ENCODE measurements around the gene SV2C.
"Not testable (repeated sequence)": the region's sequence is repeated elsewhere in the genome, so short reads cannot be mapped to it uniquely, and the experiment has no call there.

The SV2C gene, protein sequence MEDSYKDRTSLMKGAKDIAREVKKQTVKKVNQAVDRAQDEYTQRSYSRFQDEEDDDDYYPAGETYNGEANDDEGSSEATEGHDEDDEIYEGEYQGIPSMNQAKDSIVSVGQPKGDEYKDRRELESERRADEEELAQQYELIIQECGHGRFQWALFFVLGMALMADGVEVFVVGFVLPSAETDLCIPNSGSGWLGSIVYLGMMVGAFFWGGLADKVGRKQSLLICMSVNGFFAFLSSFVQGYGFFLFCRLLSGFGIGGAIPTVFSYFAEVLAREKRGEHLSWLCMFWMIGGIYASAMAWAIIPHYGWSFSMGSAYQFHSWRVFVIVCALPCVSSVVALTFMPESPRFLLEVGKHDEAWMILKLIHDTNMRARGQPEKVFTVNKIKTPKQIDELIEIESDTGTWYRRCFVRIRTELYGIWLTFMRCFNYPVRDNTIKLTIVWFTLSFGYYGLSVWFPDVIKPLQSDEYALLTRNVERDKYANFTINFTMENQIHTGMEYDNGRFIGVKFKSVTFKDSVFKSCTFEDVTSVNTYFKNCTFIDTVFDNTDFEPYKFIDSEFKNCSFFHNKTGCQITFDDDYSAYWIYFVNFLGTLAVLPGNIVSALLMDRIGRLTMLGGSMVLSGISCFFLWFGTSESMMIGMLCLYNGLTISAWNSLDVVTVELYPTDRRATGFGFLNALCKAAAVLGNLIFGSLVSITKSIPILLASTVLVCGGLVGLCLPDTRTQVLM

DNA sequence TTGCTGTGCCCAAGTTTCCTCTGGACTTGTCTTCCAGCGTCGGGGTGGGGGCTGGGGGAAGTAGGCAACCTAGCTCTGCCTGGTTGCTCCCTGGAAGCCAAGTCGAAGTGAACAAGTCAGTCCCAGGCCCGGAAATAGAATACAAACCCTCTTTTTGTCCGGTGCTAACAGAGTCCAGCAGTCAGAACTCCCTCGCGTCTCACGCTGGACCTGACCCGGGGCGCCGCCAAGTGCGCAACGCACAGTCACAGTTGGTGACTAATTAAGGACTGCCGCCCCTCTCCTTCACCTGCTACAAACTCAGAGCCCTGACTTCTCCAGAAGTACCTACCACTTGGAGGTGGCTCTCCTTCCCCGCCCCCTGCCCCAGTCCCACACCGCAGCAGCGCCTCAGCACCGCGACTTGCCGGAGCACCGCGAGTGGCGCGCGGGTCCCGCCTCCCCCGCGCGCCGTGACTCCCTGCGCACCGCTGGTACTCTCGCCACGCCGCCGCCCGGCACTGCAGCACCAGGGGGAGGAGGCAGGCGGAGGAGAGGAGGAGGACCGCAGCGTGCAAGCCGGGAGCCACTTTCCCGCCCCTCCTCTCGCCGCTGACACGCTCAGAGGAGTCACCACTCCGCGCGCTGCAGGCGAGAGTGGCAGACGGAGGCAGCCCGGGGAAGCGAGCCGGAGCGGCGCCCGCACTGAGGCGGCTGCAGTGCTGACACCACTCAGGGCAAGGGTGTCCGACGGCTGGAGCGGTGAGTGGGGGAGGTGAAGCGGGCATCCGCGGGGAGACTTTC, at the start of gene SV2C:
Gene SV2C (plus strand): TSS at position 612 of the 783 bp plus-strand sequence. CDS start 48,368 bp downstream, outside the sequence.
- DNase-seq (ENCODE audit: low read depth in 2 of 2) = peak in 1 of 2 donors; percentile 14

DNA sequence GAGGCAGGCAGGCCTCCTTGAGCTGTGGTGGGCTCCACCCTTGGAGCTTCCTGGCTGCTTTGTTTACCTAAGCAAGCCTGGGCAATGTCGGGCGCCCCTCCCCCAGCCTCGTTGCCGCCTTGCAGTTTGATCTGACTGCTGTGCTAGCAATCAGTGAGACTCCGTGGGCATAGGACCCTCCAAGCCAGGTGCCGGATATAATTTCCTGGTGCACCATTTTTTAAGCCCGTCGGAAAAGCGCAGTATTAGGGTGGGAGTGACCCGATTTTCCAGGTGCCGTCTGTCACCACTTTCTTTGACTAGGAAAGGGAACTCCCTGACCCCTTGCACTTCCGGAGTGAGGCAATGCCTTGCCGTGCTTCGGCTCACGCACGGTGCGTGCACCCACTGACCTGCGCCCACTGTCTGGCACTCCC, 45.4 kb upstream of the SV2C start:
- DNase-seq (ENCODE audit: low read depth in 2 of 2) = not testable (repeated sequence)

DNA sequence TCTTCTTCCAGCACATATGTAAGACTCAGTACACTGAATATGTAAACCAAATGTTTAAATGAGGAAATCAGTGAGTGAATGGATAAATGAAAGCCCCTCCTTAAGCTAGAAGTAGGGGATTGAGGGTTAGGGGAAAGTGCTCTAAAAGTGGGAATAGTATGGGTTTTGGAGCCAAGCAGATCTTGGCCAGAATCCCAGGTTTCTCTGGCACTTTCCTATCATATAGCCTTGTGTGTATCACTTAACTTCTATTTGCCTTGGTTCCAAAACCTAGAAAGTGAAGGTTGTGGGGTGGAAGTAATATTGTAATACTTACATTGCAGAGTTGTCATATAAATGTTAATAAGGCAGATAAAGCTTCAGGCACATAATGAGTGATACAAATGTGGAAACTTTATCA, 45.0 kb upstream of the SV2C start:
- DNase-seq (ENCODE audit: low read depth in 2 of 2) = no peak

DNA sequence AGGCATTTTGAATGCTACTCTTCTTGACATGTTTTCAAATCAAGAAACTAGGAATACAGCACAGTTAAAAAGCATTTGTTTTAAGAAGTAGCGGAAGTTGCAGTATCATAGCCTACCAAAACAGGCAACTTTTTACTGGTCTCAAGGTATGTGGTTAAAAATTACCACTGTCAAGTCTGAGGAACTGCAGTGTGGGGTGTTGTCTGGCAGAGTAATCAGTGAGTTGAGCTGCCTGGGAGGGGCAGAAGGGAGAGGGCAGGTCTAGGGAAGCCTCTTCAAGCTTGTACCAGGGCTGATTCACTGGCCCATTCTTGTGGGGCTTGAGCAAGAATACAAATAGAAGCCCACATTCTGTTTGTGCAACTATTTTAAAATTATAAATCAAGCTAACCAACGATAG, 42.4 kb upstream of the SV2C start:
- no peak for DNase-seq (ENCODE audit: low read depth in 2 of 2)

DNA sequence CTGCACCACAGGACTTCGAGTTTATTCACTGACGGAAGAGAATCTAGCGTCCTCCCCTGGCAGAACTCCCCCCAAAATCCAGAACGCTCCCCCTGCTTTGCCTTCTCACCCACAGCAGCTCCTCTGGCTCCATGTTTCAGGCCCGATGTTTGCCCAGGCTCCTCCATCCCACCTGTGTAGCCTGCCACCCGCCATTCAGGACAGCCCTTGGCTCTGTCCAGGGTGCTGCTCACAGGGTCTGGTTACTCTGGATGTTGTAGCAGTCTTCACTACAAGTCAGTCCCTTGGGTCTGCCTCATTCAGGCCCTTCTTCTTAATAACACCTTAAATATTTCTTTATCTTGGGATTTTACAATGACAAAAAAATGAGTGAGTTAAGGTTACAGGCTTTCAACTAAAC, 41.3 kb upstream of the SV2C start:
- DNase-seq (ENCODE audit: low read depth in 2 of 2) = no peak

DNA sequence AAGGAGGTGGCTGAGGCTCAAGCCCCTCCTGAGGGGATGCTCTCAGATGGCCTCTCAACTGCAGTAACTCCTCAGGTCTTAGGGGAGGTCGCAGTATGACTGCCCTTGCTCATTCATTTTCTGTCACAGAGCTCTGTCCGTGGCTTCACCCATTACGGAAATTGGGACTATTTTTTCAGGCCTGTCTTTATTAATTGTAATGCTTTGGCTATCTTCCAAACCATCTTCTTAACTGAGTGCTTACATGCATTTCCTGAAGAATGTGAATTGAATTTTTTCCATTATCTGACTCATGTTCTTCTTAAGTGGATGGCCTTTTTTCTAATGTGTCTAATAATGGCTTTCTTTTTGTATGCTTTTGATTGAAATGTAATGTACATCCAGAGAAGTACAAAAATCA, 36.4 kb upstream of the SV2C start:
- DNase-seq (ENCODE audit: low read depth in 2 of 2) = no peak

DNA sequence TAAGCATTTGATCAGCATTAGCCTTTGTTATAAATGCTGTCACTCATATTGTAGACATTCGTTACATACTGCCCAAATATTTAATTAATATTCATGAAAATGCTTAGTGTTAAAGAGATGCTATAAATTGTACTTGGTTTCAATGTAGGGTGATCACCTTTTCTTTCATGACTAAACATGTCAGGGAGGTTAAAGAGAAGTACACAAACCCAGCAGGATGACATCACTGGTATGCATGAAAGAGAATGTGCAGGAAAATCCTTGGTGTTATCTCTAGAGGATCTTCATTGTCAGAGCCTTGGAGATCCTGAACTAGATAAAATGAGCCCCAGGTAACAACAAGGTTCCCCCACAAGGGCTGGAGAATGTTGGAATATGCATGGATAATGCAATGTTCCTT, 33.0 kb upstream of the SV2C start:
- DNase-seq (ENCODE audit: low read depth in 2 of 2) = no peak

DNA sequence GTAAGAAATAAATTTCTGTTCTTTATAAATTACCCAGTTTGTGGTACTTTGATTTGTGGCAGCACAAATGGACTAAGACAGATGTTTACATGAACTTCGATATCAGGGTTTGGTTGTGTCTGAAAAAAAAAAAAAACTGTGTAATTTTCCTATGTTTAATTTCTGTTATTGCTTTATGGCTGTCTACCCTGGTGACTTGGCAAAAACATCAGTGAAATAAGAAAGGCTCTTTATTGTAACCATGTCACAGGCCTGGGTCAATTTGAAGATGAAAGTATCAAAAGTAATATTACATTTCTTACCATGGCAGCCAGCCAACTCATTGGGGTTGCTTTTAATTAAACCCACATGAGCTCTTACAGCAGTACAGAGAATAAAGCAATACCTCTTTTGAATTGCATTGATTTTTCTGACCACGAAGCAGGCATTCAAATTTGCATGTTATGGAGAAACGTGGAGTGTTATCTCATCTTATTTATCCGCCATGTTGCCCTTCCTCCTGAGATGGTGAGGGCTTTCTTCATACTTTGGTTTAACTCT, 20.6 kb upstream of the SV2C start:
- DNase-seq (ENCODE audit: low read depth in 2 of 2) = no peak

DNA sequence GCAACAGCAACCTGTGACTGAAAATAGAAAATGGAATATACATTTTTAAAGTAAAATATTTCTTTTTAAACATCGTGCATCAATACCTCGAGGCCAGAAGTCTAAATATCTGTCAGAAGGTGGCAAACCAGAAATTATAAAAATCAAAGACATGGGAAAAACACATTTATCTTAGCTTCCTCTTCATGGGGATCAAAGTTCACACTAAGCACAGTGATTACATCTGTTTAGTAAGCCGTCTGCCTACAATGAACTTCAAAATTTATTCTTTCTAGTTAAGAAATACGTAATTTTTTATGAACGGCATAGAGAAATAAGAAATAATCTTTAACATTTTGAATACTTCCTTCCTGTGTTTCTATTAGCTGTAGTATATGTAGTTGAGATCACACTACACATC, 17.9 kb upstream of the SV2C start:
- DNase-seq (ENCODE audit: low read depth in 2 of 2) = no peak

DNA sequence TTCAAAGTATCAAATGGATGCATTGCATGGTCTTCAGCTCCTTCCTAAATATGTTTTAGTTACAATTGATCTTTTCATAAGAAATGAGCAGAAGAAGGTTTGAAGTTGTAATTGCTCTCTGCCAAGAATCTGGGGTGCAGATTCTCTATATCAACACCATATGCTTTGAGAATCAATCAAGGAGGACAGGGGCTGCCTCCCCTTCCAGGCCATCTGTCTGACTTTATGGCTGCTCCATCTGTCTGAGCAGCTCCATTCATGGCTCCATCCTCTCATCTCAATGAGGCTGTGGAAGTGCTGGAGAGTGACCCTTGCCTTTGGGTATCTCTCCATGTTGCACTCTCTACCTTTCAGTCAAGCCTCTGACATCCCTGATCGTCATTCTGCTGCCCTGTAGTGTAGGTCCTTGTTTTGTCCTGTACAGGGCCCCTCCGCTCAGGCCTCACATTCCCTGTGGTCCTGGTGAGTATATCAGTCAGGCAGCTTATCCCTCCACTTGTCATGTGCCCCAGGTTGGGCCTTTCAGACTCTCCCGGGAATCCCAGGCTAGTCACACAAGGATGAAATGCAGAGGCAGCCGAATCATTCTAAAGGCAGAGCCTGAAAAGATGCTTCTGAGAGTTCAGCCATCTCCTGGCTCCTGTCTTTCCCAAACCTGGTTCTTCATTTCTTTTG, 14.0 kb upstream of the SV2C start:
- no peak for DNase-seq (ENCODE audit: low read depth in 2 of 2)

DNA sequence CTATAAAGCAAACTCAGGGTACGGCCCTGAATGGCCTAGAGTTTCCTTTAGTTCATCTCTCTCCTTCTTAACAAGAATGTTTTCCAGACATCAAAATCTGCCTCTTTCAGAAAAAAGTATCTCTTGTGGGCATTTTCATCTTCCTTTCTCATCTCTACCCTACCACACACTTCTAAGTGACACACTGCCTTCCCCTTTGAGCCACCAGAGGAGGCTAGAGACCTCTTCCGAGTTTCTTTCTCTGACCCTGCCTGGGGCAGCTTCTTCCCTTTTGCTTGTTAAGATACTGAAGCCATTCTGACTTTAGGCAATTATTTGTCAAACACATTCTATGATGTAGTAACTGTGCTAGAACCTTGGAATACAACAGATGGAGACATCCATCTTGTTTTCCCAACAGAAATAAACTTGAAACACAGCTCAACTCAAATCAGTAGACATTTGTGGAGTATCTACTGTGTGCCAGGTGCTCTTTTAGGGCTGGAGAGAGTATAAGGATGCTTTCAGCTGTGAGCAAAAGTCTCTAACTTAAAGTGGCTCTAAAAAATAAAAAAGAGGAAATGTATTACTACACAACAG, 8.6 kb upstream of the SV2C start:
- no peak for DNase-seq (ENCODE audit: low read depth in 2 of 2)

DNA sequence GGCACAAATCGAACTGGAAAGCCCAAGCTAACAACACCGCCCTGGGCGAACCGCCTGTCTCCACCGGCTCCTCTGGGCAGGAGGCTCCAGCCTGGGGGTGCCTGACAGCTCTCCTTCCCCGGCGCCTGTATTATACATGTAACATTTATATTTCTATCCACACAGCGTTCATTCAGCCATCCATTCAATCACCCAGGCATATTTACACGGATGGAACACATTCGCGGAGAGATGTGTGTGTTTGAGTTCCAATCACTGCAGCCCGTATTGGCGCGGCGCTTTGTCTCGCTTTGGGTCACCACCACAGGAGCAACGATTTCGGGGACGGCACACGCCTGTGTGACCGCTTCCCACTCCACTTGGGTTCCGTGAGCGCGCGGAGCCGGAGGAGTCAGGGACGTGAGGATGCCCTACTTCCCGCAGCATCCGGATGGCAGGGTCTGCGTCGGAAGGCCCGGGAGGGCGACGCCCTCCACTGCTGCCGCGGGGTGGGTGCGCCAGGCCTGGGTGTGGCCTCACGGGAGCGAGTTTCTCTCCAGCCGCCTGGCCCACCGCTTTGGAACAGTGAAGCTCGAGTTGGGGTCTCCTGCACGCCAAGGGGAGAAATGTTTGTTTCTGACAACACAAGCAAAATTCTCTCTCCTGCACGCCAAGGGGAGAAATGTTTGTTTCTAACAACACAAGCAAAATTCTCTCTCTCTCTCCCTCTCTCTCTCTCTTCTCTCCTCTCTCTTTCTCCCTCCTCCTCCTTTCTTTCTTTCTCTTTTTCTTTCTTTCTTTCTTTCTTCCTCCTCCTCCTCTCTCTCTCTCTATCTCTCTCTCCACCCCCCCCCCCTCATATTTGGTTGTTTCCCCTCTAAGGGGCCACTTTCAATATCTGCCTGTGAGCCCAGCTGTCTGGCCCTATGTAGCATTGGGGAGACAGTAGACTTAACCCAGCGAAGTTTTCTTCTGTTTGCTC, 1.1 kb upstream of the SV2C start:
- DNase-seq (ENCODE audit: low read depth in 2 of 2) = no peak

DNA sequence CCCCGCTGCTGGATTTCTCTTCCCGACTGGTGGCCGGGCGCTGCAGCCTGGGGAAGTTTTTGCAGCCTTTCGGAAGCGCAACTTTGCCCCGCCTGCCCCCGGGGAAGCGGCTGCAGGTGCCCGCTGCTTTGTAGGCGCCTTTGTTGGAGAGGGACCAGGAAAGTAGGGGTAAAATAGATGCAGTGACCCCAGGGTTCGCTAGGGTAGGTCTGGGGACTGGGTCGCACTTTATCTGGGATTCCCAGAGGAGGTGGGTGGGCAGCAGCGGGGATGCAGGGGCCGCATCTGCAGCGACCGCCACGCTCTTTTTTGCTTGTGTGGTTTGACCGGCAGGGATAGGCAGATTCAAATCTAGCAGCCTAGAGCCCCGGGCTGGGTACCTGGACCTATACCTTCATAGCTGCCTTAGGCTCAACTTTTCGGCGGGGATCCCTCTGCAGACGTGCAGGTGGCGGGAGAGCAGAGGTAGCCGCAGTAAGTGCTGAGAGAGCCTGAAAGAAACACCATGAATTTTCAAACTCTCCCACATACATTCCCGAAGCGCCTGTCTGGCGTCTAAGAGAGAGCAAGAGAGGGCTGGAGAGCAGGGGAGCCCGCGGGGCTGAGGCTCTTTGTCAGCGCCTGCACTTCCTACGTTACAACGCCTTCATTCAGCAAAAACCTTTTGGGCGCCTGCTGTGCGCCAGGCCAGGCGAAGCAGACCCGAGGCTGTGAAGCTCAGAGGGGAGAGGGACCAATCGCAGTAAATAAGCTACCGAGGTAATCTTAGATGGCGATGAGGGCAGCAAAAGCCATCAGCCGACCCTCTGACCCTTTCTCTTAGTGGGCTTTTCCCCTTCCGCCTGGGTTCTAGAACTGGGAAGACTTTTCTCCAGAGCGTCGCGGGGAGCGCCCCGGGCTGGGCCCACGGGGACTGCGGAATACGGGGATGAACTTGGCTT, 642 bp downstream of the SV2C start:
- no peak for DNase-seq (ENCODE audit: low read depth in 2 of 2)

DNA sequence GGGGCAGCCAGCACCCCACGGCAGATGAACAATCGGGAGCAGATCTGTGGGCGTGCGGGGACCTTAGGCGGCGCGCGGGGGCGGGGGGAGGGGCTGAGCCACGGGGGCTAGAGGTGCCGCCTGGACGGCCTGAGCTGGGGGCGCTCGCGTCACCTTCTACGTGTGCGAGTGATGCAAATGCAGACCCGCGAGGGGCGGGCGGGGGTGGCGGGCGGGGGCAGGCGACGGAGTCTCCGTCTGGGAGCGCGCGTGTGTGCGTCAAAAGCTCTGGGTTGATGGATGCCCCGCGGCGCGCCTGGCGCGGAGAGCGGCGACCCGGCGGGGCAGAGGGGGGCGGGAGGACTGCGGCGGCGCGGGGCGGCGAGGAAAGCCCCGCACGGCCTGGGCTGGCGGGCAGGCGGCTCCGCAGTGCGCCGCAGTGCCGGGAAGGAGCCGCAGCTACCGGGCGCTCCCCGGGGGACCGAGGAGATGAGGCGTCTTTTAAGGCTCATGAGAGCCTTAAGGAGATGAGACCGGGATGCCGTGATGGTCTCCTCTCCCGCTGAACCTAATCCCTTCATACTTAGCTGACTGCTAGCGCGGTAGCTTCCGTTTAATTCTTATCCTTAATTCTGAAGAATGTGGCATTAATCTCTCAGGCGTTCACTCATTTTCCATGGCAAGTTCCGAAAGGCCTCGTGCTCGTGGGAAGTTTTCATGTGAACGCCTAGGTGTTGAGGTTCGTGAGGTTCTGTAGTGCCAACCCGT, 1.5 kb downstream of the SV2C start:
- no peak for DNase-seq (ENCODE audit: low read depth in 2 of 2)

DNA sequence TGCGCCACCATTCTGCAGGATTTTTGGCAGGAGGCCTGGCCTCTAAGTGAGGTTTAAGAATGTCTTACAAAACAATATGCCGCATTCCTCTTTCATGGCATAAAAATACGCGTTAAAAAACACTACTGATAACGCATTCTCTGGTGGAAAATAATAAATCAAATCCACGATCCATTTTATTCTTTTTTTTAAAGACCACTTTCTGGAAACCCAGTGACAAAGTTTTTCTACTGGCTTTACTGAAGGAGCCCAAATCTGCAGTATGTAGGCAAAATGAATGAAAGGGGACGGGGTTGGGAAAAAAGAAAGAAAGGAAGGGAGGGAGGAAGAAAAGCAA, 2.0 kb downstream of the SV2C start:
- DNase-seq (ENCODE audit: low read depth in 2 of 2) = no peak

DNA sequence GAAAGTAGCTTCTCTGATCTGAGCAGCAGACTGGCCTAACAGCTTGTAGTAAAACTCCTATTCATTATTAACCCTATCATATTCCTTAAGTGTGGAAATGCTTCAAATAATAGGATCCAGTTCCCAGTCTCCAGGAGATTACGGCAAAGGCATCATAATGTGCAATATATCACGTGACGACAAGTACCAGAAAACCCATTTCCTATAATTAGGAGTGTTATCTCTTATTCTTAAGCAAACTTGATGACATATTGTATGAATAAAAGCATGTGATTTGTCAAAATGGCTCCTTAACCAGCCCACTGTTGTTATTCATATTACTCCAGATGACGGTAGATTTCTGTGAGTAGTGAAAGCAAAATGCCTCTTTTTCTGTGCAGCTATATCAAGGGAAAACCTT, 2.9 kb downstream of the SV2C start:
- no peak for DNase-seq (ENCODE audit: low read depth in 2 of 2)

DNA sequence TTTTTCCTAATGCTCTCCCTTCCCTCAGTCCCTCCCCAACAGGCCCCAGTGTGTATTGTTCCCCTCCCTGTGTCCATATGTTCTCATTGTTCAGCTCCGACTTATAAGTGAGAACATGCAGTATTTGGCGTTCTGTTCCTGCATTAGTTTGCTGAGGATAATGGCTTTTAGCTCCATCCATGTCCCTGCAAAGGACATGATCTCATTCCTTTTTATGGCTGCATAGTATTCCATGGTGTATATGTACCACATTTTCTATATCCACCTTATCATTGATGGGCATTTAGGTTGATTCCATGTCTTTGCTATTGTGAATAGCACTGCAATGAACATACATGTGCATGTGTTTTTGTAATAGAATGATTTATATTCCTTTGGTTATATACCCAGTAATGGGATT, 6.0 kb downstream of the SV2C start:
- not testable (repeated sequence) for DNase-seq (ENCODE audit: low read depth in 2 of 2)

DNA sequence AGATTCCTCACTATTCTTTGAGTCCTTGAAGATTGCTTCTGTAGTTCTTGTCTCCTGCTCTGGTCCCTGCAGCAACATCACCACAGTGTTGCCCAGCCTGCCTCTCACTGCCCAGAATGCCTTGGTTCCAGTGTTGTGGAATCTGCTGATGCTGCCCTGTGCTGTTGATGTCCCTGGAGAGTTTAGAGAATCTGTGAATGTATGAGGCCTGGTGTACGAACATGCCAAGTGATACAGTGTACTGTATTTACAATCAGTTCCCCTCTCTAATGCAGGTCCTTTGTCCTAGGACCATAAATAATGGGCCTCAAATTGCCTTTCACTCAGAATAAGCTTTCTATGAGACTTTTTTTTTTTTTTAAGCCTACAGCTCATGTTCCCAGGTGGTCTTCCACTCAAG, 8.2 kb downstream of the SV2C start:
- DNase-seq (ENCODE audit: low read depth in 2 of 2) = no peak

Measured in activated CD4-positive, alpha-beta T cell treated with anti-CD3 and anti-CD28 coated beads for 24 hours (primary cell).